GM19351 (cell line): ENCODE measurements around the gene CA6.
"Not testable (repeated sequence)": the region's sequence is repeated elsewhere in the genome, so short reads cannot be mapped to it uniquely, and the experiment has no call there.

Experiments used
- ATAC-seq: cut with Tn5 transposase; IDR thresholded peaks from one replicate; pipeline ENCODE4 v1.9.1; 2021; ENCODE audit warnings: mild to moderate bottlenecking, moderate library complexity; ENCODE audit not compliant: unreplicated experiment

The CA6 gene

DNA sequence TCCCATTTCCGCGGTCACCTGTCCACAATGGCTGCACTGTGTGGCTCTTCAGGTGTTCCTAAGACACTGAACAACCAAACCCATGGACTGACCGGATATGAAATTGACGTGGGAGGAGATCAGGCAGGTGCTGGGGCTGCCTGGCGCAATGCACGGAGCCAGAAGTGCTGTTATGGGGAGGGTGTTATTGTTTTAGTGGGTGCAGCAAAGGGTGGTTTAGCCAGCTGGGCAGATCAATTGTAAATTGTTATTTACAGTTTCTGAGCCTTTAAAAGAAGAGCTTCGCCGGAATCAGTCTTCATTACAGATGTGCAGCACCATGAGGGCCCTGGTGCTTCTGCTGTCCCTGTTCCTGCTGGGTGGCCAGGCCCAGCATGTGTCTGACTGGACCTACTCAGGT is at the start of gene CA6:
TSS of gene CA6 (plus strand) at position 301 of the 400 bp plus-strand sequence. CDS start at position 320, 19 bp downstream.
- ATAC-seq: no peak

DNA sequence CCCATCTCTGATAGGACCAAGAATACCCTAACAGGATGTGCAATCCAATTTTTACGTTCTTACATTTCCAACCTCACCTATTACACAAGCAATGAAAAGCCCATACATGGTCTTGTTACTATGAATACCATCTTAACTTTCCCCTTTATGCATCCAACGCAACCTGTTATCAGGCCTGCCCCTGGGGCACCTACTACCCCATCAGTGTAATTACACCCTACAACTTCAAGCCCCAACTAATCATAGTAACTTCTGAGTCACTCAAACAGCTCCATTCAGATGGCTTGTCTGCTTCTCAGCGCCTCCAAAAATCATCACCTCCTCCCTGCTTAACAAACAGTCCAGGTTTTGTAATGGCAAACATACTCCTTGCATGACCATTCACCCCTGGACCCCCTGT is 48.9 kb upstream of the CA6 start:
- ATAC-seq: not testable (repeated sequence)

DNA sequence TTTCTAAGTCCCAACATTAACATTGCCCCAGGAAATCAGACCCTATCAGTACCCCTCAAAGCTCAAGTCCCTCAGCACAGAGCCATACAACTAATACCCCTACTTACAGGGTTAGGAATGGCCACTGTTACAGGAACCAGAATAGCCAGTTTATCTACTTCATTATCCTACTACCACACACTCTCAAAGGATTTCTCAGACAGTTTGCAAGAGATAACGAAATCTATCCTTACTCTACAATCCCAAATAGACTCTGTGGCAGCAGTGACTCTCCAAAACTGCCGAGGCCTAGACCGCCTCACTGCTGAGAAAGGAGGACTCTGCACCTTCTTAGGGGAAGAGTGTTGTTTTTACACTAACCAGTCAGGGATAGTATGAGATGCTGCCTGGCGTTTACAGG is 48.2 kb upstream of the CA6 start:
- not testable (repeated sequence) for ATAC-seq

DNA sequence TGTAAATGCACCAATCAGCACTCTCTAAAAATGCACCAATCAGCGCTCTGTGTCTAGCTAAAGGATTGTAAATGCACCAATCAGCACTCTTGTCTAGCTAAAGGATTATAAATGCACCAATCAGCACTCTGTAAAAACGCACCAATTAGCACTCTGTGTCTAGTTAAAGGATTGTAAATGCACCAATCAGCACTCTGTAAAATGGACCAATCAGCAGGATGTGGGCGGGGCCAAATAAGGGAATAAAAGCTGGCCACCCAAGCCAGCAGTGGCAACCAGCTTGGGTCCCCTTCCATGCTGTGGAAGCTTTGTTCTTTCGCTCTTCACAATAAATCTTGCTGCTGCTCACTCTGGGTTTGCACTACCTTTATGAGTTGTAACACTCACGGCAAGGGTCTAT is 47.2 kb upstream of the CA6 start:
- not testable (repeated sequence) for ATAC-seq

DNA sequence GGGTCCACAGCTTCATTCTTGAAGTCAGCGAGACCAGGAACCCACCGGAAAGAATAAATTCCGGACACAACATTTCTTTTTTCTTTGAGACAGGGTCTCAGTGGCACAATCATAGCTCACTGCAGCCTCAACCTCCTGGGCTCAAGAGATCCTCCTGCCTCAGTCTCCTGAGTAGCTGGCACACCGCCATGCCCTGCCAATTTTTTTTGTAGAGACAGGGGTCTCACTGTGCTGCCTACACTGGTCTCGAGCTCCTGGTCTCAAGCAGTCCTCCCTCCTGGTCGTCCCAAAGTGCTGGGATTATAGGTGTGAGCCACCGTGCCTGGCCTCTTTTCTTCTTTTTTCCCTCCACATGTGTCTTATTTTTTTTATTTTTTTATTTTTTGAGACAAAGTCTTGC is 46.6 kb upstream of the CA6 start:
- no peak for ATAC-seq

DNA sequence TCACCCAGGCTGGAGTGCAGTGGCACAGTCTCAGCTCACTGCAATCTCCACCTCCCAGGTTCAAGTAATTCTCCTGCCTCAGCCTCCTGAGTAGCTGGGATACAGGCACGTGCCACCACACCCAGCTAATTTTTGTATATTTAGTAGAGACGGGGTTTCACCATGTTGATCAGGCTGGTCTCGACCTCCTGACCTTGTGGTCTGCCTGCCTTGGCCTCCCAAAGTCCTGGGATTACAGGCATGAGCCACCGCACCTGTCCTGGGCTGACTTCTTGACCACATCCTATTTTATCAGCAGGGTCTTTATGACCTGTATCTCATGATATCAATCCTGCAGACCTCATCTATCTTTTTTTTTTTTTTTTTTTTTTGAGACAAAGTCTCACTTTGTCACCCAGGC is 45.0 kb upstream of the CA6 start:
- not testable (repeated sequence) for ATAC-seq

DNA sequence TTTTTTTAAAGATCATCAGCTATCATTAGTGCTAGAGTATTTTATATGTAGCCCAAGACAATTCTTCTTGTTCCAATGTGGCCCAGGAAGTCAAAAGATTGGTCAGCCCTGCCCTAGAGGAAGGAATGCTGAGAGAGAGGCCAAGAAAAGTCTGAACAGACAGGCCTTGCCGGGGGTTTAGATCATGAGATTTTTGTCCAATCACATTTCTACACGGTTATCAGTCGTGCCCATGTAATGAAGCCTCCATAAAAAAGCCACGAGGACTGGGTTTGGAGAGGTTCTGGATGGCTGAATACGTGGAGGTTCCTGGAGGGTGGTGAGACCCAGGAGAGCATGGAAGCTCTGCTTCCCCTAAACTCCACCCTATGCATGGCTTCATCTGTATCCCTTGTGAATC is 42.9 kb upstream of the CA6 start:
- no peak for ATAC-seq

DNA sequence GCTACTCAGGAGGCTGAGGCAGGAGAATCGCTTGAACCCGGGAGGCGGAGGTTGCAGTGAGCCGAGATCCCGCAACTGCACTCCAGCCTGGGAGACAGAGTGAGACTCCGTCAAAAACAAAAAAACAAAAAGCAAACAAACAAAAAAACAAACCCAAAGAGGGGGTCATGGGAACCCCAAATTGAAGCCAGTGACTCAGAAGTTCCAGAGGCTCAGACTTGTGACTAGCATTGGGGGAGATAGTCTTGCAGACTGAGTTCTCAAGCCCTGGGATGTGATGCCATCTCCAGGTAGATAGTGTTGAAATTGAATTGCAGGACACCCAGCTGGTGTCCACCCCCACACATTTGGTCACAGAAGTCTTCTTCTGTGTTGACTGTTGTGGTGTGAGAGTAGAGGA is 42.3 kb upstream of the CA6 start:
- no peak for ATAC-seq

DNA sequence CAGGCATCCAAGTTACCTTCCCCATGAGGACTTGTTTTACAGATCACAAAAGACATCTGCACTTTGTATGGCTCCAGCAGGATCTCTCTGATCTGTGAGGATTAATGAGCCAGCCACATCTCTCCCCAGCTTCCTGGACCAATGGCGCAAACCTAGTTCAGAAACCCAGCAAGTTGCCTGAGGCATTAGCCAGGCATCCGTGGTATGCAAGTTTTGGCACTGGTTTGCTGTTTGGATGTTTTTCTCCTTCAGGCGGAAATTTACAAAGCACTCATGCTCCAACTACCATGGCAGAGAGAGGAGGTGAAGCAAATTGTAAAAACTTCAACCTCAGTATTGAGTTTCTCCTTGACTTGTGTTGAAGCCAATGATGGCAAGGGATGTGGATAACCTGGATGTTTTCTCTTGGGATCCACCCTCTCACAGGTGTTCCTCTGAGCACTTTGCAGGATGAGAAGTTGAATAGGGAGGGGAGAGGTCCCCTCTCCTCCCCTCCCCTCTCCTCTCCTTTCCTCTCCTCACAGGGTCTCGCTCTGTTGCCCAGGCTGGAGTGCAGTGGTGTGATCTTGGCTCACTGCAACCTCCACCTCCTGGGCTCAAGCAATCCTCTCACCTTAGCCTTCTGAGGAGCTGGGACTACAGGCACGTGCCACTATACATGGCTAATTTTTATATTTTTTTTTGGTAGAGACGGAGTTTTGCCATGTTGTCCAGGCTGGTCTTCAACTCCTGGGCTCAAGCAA is 41.6 kb upstream of the CA6 start:
- no peak for ATAC-seq

DNA sequence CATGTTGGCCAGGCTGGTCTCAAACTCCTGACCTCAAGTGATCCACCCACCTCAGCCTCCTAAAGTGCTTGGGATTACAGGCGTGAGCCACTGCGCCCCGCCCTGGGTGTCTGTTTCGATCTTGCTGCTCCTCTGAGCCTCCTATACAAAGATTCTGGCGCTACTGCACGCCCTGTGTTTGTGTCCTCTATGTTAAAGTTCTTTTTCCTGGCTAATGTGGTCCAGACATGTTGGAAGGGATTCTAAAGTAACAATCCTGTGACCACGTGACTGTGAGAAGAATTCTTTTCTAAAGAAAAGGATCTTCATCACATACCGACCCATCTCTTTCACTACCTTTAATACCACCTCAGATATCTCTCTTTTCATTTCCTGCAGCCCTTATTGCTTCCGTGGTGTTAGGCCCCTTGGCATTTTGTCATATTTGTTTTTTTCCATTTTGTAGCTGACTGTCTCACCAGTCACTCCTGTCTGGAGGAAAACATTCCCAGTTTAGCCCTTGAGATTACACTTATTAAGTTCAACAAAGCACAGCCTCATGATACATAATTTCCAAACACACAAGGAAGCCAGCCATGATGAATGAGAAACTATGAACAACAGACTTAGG is 40.0 kb upstream of the CA6 start:
- no peak for ATAC-seq

DNA sequence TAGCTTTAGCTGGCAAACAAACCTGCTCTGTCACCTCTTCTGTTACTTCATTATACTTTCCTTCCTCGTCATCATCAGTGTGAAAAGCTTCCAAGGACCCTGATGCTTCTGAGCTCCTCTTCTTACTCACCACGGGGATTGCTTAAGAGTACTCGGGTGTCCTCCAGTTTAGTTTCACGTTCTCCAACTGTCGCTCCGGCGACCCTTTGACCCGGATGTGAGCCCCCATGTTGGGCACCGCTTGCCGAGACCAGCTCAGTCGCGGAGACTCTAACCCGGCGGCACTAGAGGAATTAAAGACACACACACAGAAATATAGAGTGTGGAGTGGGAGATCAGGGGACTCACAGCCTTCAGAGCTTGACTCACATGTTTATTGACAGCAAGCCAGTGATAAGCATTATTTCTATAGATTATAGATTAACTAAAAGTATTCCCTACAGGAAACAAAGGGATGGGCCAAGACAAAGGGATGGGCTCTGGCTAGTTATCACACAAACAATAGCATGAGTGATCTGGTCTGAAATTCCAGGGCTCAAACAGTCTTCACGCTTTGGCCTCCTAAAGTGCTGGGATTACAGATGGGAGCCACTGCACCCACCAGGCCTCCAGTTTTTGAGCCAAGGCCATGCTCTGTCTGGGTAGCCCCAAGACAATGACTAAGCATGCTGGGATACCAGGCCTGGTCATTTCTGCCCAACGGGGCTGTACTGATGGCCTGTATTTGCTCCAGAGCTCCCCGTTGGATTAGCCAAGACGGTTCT is 37.1 kb upstream of the CA6 start:
- no peak for ATAC-seq

DNA sequence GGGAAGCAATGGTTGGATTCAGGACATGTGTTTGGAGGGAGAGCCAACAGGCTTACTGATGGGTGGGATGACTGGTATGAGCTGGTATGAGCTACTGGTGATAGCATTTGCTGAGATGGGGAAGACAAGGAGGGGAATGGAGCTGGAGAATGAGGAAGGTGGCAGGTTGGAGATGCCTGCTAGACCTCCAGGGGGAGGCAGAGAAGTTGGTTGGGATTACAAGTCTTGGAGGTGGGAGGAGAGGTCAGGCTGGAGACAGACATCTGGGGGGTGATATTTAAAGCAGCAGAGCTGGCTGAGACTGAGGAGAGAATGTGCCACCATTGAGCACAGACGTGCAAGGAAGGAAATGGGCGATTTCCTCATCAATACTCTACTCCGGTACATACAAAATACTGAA is 35.3 kb upstream of the CA6 start:
- ATAC-seq: no peak

DNA sequence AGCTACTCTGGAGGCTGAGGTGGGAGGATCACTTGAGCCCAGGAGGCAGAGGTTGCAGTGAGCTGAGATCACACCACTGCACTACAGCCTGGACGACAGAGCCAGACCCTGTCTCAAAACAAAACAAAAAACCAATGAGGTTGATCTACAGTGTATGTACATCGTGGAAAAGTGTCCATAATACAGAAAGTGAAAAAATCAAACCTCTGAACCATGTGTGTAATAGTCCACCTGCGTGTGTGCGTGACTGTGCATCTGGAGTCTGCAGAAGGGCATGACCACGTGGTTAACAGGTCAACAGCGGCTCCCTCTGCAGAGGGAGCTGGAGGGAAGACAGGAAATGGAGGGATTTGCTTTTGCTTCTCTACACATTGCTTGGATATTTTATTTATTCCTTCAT is 34.8 kb upstream of the CA6 start:
- no peak for ATAC-seq

DNA sequence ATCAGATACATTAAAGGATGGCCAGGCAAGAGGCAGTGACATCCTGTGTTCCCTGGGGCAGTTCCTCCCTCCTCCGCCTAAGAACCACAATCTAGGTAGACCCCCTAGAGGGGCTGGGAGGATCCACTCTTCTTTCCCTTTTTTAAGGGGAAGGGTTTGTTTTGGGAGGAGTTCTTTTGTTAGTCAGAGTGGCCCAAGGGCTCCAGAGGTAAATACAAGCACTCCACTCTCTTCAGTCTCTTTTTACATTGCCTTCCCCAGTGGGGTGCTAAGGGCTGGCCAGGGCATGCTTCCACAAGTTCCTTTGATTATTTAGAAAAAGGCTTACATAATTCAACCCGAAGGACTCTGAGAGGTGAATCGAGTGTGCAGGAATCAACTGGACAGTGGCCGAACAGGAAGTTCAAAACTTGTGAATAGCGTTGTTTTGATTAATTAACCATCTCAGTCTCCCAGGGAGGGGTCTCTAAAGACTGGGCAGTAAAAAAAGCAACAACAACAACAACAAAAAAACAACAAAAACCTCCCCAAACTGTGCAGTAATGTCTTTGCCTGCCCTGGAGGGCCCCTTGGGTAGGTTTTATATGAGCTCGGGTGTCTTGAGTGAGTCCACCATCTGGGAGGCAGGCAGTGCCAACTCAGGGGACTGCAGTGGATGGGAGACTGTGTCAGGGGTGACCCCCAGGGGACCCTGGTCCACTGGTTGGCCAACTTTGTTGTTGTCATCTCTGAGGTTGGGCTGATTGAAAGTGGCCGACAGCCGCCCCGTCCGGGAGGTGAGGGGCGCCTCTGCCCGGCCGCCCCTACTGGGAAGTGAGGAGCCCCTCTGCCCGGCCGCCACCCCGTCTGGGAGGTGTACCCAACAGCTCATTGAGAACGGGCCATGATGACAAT is 34.0 kb upstream of the CA6 start:
- ATAC-seq: no peak

DNA sequence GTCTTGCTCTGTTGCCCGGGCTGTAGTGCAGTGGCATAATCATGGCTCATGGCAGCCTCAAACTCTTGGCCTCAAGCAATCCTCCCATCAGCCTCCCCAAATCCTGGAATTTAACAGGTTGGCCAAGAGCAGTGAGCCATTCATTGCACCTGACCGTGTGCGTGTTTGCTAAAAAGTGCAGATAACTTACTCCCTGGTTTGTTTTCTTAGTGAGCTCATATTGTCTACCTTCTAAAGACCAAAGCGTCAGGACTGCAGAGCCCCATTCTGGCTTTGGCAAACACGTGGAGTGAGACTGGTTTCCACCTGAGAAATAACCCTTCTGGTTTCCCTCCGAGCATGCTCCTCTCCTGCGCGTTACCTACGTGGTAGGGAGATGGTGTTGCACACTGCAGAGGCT is 32.2 kb upstream of the CA6 start:
- no peak for ATAC-seq

DNA sequence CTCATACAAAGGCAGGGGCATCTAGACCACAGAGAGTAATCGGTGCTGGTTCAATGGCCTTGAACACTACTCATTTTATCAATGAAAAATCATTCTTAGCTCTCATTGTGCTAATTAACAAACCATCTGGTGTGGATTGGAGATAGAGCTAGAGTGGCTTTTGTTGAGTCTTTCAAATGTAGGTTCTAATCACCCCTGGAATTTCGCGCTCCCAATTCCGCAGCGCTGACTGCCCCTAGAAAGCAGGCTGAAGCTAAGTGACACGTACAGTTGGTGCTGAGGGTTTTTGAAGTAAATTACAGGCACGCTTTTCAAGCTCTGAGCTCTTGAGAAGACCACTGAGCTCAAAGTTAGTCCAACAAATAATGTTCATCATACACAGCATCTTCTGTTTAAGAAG is 31.2 kb upstream of the CA6 start:
- no peak for ATAC-seq

DNA sequence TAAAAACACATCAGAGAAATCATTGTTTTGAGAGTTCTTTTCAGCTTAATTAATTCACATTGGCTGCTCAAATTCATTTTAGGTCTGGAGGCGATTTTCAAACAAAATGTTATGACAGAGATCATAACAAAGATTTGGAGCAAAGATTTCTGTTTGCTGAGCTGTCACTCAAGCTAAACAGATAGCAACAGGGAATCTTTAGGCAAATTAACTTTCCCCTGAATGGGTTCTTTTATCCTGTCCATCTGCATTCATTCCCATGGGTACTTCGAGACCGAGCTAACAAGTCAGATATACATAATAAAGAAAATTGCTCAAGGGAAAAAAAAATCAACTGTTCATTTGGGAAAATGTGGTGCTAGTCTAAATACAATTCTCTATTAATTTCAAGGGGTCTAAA is 30.2 kb upstream of the CA6 start:
- ATAC-seq: no peak

DNA sequence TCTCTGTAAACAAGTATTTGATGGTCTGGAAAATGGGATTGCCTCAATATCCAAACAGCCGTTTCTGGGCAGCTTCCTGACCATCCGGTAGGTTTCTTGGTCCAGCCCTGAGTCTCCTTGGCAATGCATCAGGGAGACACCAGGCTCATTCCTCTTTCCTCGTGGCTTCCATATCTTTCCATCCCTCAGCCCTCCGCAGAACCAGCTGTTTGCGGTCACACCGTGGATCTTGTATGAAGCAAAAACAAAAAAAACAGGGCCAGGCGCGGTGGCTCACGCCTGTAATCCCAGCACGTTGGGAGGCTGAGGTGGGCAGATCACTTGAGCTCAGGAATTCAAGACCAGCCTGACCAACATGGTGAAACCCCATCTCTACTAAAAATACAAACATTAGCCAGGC is 28.1 kb upstream of the CA6 start:
- ATAC-seq: not testable (repeated sequence)

DNA sequence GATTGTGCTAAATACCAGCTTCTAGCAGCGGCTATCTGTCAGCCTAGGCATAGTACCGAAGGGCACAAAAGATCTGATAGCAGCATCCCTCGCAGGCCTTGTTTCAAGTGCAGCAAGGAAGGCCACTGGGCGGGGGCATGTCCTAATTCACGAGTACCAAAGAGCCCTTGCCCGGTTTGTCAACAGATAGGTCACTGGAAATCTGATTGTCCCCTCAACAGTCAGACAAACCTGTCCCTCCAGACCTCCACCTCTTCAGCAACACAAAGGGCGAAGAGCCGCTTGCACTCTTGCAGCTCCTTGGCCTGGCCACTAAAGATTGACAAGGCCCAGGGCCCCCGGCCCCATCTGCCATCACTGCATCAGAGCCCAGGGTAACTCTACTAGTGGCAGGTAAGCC is 22.7 kb upstream of the CA6 start:
- no peak for ATAC-seq

DNA sequence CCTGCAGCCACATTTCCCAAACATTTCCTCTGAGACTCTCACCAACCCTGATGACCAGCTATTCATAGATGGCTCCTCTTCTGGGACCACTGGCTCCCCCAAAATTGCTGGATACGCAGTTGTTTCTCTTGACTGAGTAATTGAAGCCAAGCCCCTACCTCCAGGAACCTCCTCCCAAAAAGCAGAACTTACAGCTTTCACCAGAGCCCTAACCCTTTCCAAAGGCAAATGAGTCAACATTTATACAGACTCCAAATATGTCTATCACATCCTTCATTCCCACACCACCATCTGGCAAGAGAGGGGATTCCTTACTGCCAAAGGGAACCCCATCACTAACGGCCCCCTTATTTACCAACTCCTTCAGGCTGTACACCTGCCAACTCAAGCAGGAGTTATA is 20.3 kb upstream of the CA6 start:
- ATAC-seq: no peak

DNA sequence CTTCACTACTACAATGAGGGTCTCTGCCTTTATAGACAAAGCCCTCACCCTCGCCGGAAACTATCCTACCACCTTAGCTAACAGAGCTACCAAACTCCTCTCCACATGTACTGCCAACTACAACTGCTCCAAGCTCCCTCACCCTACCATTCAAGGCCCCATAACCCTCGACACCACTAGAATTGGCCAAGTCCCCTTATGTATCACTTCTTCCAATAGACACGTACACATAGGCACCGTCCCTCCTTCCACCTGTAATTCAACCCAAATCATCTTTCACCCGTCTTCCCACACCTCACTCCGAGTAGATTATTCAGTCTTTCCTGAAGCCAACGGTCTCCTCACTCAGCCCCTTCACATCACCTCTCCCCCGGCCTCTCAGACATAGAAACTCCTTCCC is 19.7 kb upstream of the CA6 start:
- ATAC-seq: no peak
